ENCODE measurements around the gene MTHFD1.

DNA sequence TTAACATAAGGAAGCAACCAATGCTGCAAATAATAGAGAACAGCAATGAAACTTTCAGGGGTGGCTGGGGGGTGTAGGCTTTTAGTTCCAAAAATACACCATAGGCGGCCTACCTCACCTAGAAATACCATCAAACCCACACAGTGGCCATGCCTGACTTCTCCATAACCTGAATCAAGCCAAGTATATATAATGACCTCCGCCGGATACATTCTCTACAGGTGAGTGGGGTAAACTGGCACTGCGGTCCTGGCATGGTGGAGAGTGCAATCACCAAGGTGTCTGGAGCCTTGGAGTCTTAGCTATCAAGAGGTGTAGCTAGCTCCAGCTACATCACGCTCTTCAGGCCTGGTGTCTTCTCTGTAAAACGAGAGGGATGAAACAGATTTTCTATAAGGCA lies 114.3 kb downstream of the MTHFD1 start:
- TF ChIP-seq RAD21 (IDR thresholded peaks at IDR 0.05; ENCODE audit: low read length) (no peak), CTCF (conservative IDR thresholded peaks at IDR 0.05; ENCODE audit: low read depth, low read length) (no peak), SMC3 (IDR thresholded peaks at IDR 0.05; ENCODE audit: low read depth, low read length) (no peak), POLR2A (IDR thresholded peaks at IDR 0.05; ENCODE audit: low read depth, low read length) (no peak), USF2 (IDR thresholded peaks at IDR 0.05; ENCODE audit: low read depth, low read length) (no peak), BHLHE40 (IDR thresholded peaks at IDR 0.05; ENCODE audit: low read depth, low read length) (no peak), CEBPB (IDR thresholded peaks at IDR 0.05; ENCODE audit: low read depth, low read length) (no peak), RCOR1 (IDR thresholded peaks at IDR 0.05; ENCODE audit: insufficient replicate concordance, low read length) (no peak), MAZ (IDR thresholded peaks at IDR 0.05; ENCODE audit: borderline replicate concordance, low read depth, low read length) (no peak), RFX5 (IDR thresholded peaks at IDR 0.05; ENCODE audit: low read depth, low read length) (no peak), FOS (IDR thresholded peaks at IDR 0.05; ENCODE audit: low read depth, low read length) (no peak), NFE2L2 (IDR thresholded peaks at IDR 0.05; ENCODE audit: low read depth, low read length) (no peak), MXI1 (IDR thresholded peaks at IDR 0.05; ENCODE audit: borderline replicate concordance, low read depth, low read length) (no peak)

Data from IMR-90 (cell line).